Measurements from ENCODE around the gene IGFBP4. TPM values are rescaled to one million over a fixed set of nuclear protein-coding genes. Genes with fewer than 3 reads are reported as not detected.

Gene IGFBP4
- 35.7 and 49.1 TPM in 2 replicates for total RNA-seq (2022)
- percentile 55 among the genes with signal in this experiment for Bru-seq, nascent RNA
- percentile 54 among the genes with signal in this experiment for BruChase-seq, experiment 1, labeled RNA remaining after a 2-hour chase
- percentile 66 among the genes with signal in this experiment for BruChase-seq, experiment 2, labeled RNA remaining after a 6-hour chase
- long read RNA-seq, transcript IGFBP4-201 (4 exons, 2,200 nt), result major isoform, 46 of 64 reads
- long read RNA-seq, partial matches to known transcripts, result 18 of 64 reads
- long read RNA-seq, other reads (novel, unspliced or antisense), result 0 of 64 reads

DNA sequence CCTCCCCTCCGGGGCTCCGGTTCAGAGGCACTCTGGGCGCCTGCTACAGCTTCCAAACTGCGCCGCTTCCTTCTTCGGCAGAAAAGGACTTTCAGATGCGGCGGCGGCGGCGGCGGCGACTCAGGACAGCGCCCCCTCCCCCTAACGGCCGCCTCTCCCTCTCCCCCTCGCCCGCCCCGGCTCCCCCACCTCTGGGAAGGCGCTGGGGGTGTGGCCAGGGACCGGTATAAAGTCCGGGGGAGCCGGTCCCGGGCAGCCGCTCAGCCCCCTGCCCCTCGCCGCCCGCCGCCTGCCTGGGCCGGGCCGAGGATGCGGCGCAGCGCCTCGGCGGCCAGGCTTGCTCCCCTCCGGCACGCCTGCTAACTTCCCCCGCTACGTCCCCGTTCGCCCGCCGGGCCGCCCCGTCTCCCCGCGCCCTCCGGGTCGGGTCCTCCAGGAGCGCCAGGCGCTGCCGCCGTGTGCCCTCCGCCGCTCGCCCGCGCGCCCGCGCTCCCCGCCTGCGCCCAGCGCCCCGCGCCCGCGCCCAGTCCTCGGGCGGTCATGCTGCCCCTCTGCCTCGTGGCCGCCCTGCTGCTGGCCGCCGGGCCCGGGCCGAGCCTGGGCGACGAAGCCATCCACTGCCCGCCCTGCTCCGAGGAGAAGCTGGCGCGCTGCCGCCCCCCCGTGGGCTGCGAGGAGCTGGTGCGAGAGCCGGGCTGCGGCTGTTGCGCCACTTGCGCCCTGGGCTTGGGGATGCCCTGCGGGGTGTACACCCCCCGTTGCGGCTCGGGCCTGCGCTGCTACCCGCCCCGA, at the start of gene IGFBP4:
TSS of gene IGFBP4 (plus strand) at position 255 of the 792 bp plus-strand sequence. CDS start at position 541, 286 bp downstream.
- CTCF ChIA-PET, result interaction anchor here (0.6 to 2.7 kb wide), 23 partner anchors 10 to 343 kb away, joined by 3 to 28 read pairs (median 5); partner anchors contain the start of genes NR1D1 and TOP2A
- Mint-ChIP-seq H3K4me3 (ENCODE audit: unreplicated experiment) (peak within 1 kb of the TSS; percentile 26), H3K27ac (ENCODE audit: unreplicated experiment) (no peak within 1 kb of the TSS), H3K4me1 (ENCODE audit: low read depth, unreplicated experiment) (peaks cover 20% of the 10 kb centered on the region), H3K36me3 (ENCODE audit: insufficient read depth, unreplicated experiment) (no peaks in the 10 kb centered on the region), H3K27me3 (ENCODE audit: insufficient read depth, unreplicated experiment) (no peaks in the 10 kb centered on the region), H3K9me3 (ENCODE audit: unreplicated experiment) (no peaks in the 10 kb centered on the region)
- peak; percentile 81 to 89 for DNase-seq
- Histone ChIP-seq H3K4me3 (ENCODE audit: low read depth, low read length) (peak within 1 kb of the TSS; percentile 61), H3K36me3 (ENCODE audit: control insufficient read depth, insufficient read depth, low read length) (no peaks in the 10 kb centered on the region), H3K9me3 (no peaks in the 10 kb centered on the region), H3K4me1 (peaks cover 11% of the 10 kb centered on the region), H3K27me3 (replicated peaks; ENCODE audit: control insufficient read depth, insufficient read depth, low read length) (no peaks in the 10 kb centered on the region)
- intact Hi-C loops (cut with micrococcal nuclease; ENCODE audit: unreplicated experiment), result no loop called here
- no TSS peak for BruUV-seq (replicated peaks)
- TF ChIP-seq, protein P1, sequence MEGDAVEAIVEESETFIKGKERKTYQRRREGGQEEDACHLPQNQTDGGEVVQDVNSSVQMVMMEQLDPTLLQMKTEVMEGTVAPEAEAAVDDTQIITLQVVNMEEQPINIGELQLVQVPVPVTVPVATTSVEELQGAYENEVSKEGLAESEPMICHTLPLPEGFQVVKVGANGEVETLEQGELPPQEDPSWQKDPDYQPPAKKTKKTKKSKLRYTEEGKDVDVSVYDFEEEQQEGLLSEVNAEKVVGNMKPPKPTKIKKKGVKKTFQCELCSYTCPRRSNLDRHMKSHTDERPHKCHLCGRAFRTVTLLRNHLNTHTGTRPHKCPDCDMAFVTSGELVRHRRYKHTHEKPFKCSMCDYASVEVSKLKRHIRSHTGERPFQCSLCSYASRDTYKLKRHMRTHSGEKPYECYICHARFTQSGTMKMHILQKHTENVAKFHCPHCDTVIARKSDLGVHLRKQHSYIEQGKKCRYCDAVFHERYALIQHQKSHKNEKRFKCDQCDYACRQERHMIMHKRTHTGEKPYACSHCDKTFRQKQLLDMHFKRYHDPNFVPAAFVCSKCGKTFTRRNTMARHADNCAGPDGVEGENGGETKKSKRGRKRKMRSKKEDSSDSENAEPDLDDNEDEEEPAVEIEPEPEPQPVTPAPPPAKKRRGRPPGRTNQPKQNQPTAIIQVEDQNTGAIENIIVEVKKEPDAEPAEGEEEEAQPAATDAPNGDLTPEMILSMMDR (IDR thresholded peaks at IDR 0.05; ENCODE audit: insufficient read depth in 1 of 2, low read depth in 1 of 2, low read length in 1 of 2, severe bottlenecking in 1 of 2, unreplicated experiment in 1 of 2), result peak; percentile 40 to 78
- POLR2A ChIA-PET, result interaction anchor here (0.5 to 0.6 kb wide), 3 partner anchors 26 to 319 kb away, joined by 3 to 16 read pairs (median 7); partner anchors contain the start of gene TOP2A

DNA sequence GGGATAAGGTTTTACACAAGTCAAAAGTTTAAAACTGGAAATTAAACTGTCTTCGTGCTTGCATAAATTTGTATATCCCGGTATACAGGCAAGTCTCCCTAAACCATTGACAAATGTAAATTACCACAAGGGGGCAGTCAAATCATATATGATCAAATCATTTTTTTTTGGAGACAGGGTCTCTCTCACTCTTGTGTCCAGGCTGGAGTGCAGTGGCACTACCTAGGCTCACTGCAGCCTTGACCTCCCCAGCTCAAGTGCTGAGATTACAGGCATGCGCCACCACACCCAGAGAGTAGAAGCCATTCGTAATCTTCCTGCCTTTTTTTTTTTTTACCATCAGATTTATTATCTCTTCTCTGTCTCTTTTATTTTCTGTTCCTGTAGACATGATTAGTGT, 44.1 kb upstream of the IGFBP4 start:
- Histone ChIP-seq H3K36me3 (ENCODE audit: control insufficient read depth, insufficient read depth, low read length) (no peaks in the 10 kb centered on the region; the same call in none of the 2 replicates), H3K4me3 (ENCODE audit: low read depth, low read length) (no peak overlapping the region), H3K9me3 (no peaks in the 10 kb centered on the region), H3K27me3 (replicated peaks; ENCODE audit: control insufficient read depth, insufficient read depth, low read length) (no peaks in the 10 kb centered on the region), H3K4me1 (0 out of 2 replicates have a peak, but pooled peaks cover 3% of the 10 kb centered on the region)
- H3K9me3 Mint-ChIP-seq (ENCODE audit: unreplicated experiment), result no peaks in the 10 kb centered on the region
- no peaks in the 10 kb centered on the region for H3K27me3 Mint-ChIP-seq (ENCODE audit: insufficient read depth, unreplicated experiment)
- CTCF ChIA-PET, result no interaction called here
- POLR2A ChIA-PET, result no interaction called here
- DNase-seq, result peak in 1 of 2 experiments; percentile 34
- H3K36me3 Mint-ChIP-seq (ENCODE audit: insufficient read depth, unreplicated experiment), result peaks cover 97% of the 10 kb centered on the region
- intact Hi-C loops (cut with micrococcal nuclease; ENCODE audit: unreplicated experiment), result loop anchor here (1.0 kb wide), 1 partner anchor 134 kb away; no protein-coding TSS in a partner anchor
- H3K4me3 Mint-ChIP-seq (ENCODE audit: unreplicated experiment), result no peak overlapping the region
- H3K4me1 Mint-ChIP-seq (ENCODE audit: low read depth, unreplicated experiment), result no peaks in the 10 kb centered on the region
- no TSS peak for BruUV-seq (replicated peaks)
- H3K27ac Mint-ChIP-seq (ENCODE audit: unreplicated experiment), result no peak overlapping the region
- TF ChIP-seq, protein P1 (IDR thresholded peaks at IDR 0.05; ENCODE audit: insufficient read depth in 1 of 2, low read depth in 1 of 2, low read length in 1 of 2, severe bottlenecking in 1 of 2, unreplicated experiment in 1 of 2), result peak; percentile 36 to 68

DNA sequence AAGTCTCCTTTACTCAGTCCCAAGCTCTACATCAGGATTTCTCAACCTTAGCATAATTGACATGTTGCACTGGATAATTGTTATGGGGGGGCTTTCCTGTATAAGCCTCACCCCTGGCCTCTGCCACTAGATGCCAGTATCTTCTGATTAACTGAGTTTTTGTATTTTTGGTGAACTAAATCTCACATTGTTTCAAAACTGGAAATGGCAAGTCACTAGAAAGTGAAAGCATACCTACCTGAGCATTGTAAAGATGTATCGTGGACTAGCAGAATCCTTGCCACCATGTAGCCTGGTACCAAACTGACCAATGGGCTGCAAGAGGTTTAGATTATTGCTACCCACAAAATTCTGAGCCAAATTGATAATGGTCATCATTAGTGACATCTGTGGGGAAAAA, 40.6 kb upstream of the IGFBP4 start:
- intact Hi-C loops (cut with micrococcal nuclease; ENCODE audit: unreplicated experiment), result no loop called here
- ChIA-PET POLR2A (no interaction called here), CTCF (no interaction called here)
- Mint-ChIP-seq H3K4me3 (ENCODE audit: unreplicated experiment) (no peak overlapping the region), H3K9me3 (ENCODE audit: unreplicated experiment) (no peaks in the 10 kb centered on the region), H3K36me3 (ENCODE audit: insufficient read depth, unreplicated experiment) (peaks cover 97% of the 10 kb centered on the region), H3K27ac (ENCODE audit: unreplicated experiment) (no peak overlapping the region), H3K27me3 (ENCODE audit: insufficient read depth, unreplicated experiment) (no peaks in the 10 kb centered on the region), H3K4me1 (ENCODE audit: low read depth, unreplicated experiment) (no peaks in the 10 kb centered on the region)
- Histone ChIP-seq H3K9me3 (no peaks in the 10 kb centered on the region), H3K36me3 (ENCODE audit: control insufficient read depth, insufficient read depth, low read length) (no peaks in the 10 kb centered on the region; the same call in none of the 2 replicates), H3K27me3 (replicated peaks; ENCODE audit: control insufficient read depth, insufficient read depth, low read length) (no peaks in the 10 kb centered on the region), H3K4me3 (ENCODE audit: low read depth, low read length) (no peak overlapping the region), H3K4me1 (no peaks in the 10 kb centered on the region)
- DNase-seq, result no peak
- BruUV-seq (replicated peaks), result no TSS peak
- TF ChIP-seq, protein P1 (IDR thresholded peaks at IDR 0.05; ENCODE audit: insufficient read depth in 1 of 2, low read depth in 1 of 2, low read length in 1 of 2, severe bottlenecking in 1 of 2, unreplicated experiment in 1 of 2), result no peak
